H9 (cell line): ENCODE results near the gene CCDC169. TPM values are rescaled to one million over a fixed set of nuclear protein-coding genes. Genes with fewer than 3 reads are reported as not detected.

ENCODE experiments used
- DNase-seq: peaks from one replicate; pipeline ENCODE4 v3.0.0-alpha.2; 2017
- H2AFZ ChIP-seq: one replicate; pipeline ENCODE4 v1.6.1; 2013; ENCODE audit warnings: mild to moderate bottlenecking, low read length, control low read depth, moderate library complexity
- H2AK5ac ChIP-seq: 2 replicates; pipeline ENCODE4 v1.6.1; 2013; ENCODE audit warnings: low read length, control low read depth, mixed read lengths; ENCODE audit not compliant: insufficient read length
- H2BK120ac ChIP-seq: one replicate; pipeline ENCODE4 v1.6.1; 2013; ENCODE audit warnings: low read depth, mild to moderate bottlenecking, low read length, control low read depth, inconsistent platforms; ENCODE audit not compliant: poor library complexity, severe bottlenecking
- H2BK12ac ChIP-seq: 2 replicates; pipeline ENCODE4 v1.6.1; 2013; ENCODE audit warnings: low read length, control low read depth, mixed read lengths, low read depth; ENCODE audit not compliant: insufficient read length
- H2BK15ac ChIP-seq: 2 replicates; pipeline ENCODE4 v1.6.1; 2013; ENCODE audit warnings: low read depth, low read length, control low read depth
- H2BK20ac ChIP-seq: one replicate; pipeline ENCODE4 v1.6.1; 2013; ENCODE audit warnings: low read depth, mild to moderate bottlenecking, low read length, control low read depth, inconsistent platforms; ENCODE audit not compliant: poor library complexity, severe bottlenecking
- H2BK5ac ChIP-seq: 2 replicates; pipeline ENCODE4 v1.6.1; 2013; ENCODE audit warnings: low read length, control low read depth, mixed read lengths; ENCODE audit not compliant: insufficient read length
- H3K14ac ChIP-seq: 2 replicates; pipeline ENCODE4 v1.6.1; 2013; ENCODE audit warnings: low read length, control low read depth; ENCODE audit not compliant: insufficient read depth
- H3K18ac ChIP-seq: 2 replicates; pipeline ENCODE4 v1.6.1; 2013; ENCODE audit warnings: low read depth, mild to moderate bottlenecking, mixed read lengths, low read length, control low read depth; ENCODE audit not compliant: insufficient read length
- H3K23ac ChIP-seq: 2 replicates; pipeline ENCODE4 v1.6.1; 2013; ENCODE audit warnings: low read length, control low read depth, mixed read lengths, low read depth; ENCODE audit not compliant: insufficient read length
- H3K23me2 ChIP-seq: 2 replicates; pipeline ENCODE4 v1.6.1; 2013; ENCODE audit warnings: low read depth, mild to moderate bottlenecking, mixed read lengths, low read length, control low read depth; ENCODE audit not compliant: insufficient read length, poor library complexity, severe bottlenecking
- H3K27ac ChIP-seq: 2 replicates; pipeline ENCODE4 v1.5.1; 2013; ENCODE audit warnings: low read length, control low read depth, mixed read lengths, low read depth; ENCODE audit not compliant: insufficient read length
- H3K27me3 ChIP-seq: 2 replicates; pipeline ENCODE4 v1.6.1; 2013; ENCODE audit warnings: low read length, control low read depth, inconsistent platforms; ENCODE audit not compliant: insufficient read depth
- H3K4ac ChIP-seq: 2 replicates; pipeline ENCODE4 v1.6.1; 2013; ENCODE audit warnings: low read depth, mild to moderate bottlenecking, control low read depth, inconsistent platforms, low read length, moderate library complexity
- H3K4me1 ChIP-seq: 2 replicates; pipeline ENCODE4 v1.6.1; 2013; ENCODE audit warnings: low read length, control low read depth, inconsistent platforms; ENCODE audit not compliant: insufficient read depth
- H3K4me2 ChIP-seq: 2 replicates; pipeline ENCODE4 v1.6.1; 2013; ENCODE audit warnings: low read length, control low read depth, mixed read lengths; ENCODE audit not compliant: insufficient read length, insufficient read depth
- H3K56ac ChIP-seq: 2 replicates; pipeline ENCODE4 v1.6.1; 2013; ENCODE audit warnings: low read depth, mild to moderate bottlenecking, mixed read lengths, low read length, control low read depth; ENCODE audit not compliant: insufficient read length
- H3K79me1 ChIP-seq: 2 replicates; pipeline ENCODE4 v1.6.1; 2013; ENCODE audit warnings: low read depth, mild to moderate bottlenecking, moderate library complexity, low read length, control low read depth, inconsistent platforms; ENCODE audit not compliant: insufficient read depth, poor library complexity, severe bottlenecking
- H3K79me2 ChIP-seq: 2 replicates; pipeline ENCODE4 v1.6.1; 2013; ENCODE audit warnings: low read length, control low read depth, inconsistent platforms; ENCODE audit not compliant: insufficient read depth
- H3K9ac ChIP-seq: 2 replicates; pipeline ENCODE4 v1.6.1; 2013; ENCODE audit warnings: low read length, control low read depth, mixed read lengths; ENCODE audit not compliant: insufficient read length; ENCODE audit errors: extremely low read depth
- H3K9me3 ChIP-seq: one replicate; pipeline ENCODE4 v1.6.1; 2013; ENCODE audit warnings: low read depth, low read length, inconsistent platforms; ENCODE audit not compliant: control insufficient read depth
- H3T11ph ChIP-seq: one replicate; pipeline ENCODE4 v1.6.1; 2013; ENCODE audit warnings: mild to moderate bottlenecking, low read length, control low read depth, inconsistent platforms
- H4K20me1 ChIP-seq: one replicate; pipeline ENCODE4 v1.6.1; 2013; ENCODE audit not compliant: control insufficient read depth, insufficient read length, insufficient read depth
- H4K5ac ChIP-seq: 2 replicates; pipeline ENCODE4 v1.6.1; 2013; ENCODE audit warnings: low read depth, mild to moderate bottlenecking, mixed read lengths, low read length, control low read depth; ENCODE audit not compliant: insufficient read length
- H4K8ac ChIP-seq: replicated peaks from 2 replicates; pipeline ENCODE4 v1.6.1; 2013; ENCODE audit warnings: low read length, control low read depth, mixed read lengths, low read depth; ENCODE audit not compliant: insufficient read length
- H4K91ac ChIP-seq: 2 replicates; pipeline ENCODE4 v1.6.1; 2013; ENCODE audit warnings: low read depth, mild to moderate bottlenecking, moderate library complexity, mixed read lengths, low read length, control low read depth; ENCODE audit not compliant: insufficient read length
- H3K27ac Mint-ChIP-seq, 3 experiments: 2 replicates in 2 of 3; 3 replicates in 1 of 3; pipeline ENCODE4 v1.8.0; 2020 to 2021; ENCODE audit warnings: mixed read lengths in 3 of 3, mild to moderate bottlenecking in 1 of 3, moderate library complexity in 1 of 3
- H3K27me3 Mint-ChIP-seq: 2 replicates; pipeline ENCODE4 v1.8.0; 2021; ENCODE audit warnings: low read depth, mild to moderate bottlenecking, moderate library complexity, mixed read lengths
- H3K36me3 Mint-ChIP-seq, 3 experiments: 2 replicates in 2 of 3; 3 replicates in 1 of 3; pipeline ENCODE4 v1.8.0; 2020 to 2021; ENCODE audit warnings: low read depth in 3 of 3, mixed read lengths in 3 of 3; ENCODE audit not compliant: insufficient read depth in 1 of 3
- H3K4me1 Mint-ChIP-seq, 2 experiments: 2 replicates each; pipeline ENCODE4 v1.8.0; 2020; ENCODE audit warnings: mixed read lengths in 2 of 2
- H3K4me3 Mint-ChIP-seq, 2 experiments: 2 replicates in 1 of 2; 3 replicates in 1 of 2; pipeline ENCODE4 v1.8.0; 2020 to 2021; ENCODE audit warnings: mild to moderate bottlenecking in 2 of 2, mixed read lengths in 2 of 2, moderate library complexity in 1 of 2
- H3K9me3 Mint-ChIP-seq, 2 experiments: 2 replicates in 1 of 2; 3 replicates in 1 of 2; pipeline ENCODE4 v1.8.0; 2020; ENCODE audit warnings: mild to moderate bottlenecking in 2 of 2, mixed read lengths in 2 of 2, moderate library complexity in 1 of 2
- WGBS: extraction: QIAGEN DNeasy Blood & Tissue Kit; methylation state at CpG from one replicate; pipeline ENCODE4 v1.1.7; 2013; ENCODE audit warnings: missing lambda C conversion rate, low lambda C conversion rate, mixed read lengths; ENCODE audit not compliant: insufficient read length; ENCODE audit errors: extremely low coverage; 5-methylcytosine and 5-hydroxymethylcytosine counted together
- total RNA-seq: library from RNA; stranded (reverse); gene quantifications from 2 replicates; pipeline ENCODE4 v1.2.1, GENCODE V29; 2021
- TF ChIP-seq, protein P1 (sequence below): fragments of 200-600 bp; sonication (generic); conservative IDR thresholded peaks from 3 replicates; pipeline ENCODE4 v1.8.0; 2021; ENCODE audit warnings: antibody characterized with exemption, mild to moderate bottlenecking

CCDC169 gene
- total RNA-seq, 1 experiment from 2014 or later, result 19.1 TPM

DNA sequence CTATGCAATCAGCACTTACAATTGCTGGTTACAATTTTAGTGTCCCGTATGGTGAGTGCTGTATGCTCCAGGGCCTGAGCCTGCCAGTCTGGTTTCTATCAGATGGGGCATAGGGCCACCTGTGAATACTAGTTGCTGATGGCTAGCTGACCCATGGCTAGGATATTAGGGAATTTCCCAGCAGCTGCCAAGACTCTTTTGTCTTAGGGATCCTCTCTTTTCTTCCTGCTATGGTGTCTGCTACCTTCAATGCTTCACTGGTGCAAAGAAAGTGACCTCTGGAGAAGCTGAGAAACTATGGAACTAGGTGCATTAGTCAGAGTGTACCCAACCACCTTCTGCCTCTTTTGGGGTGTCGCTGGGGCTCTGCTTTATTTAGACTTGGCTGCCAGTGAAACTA, 11.6 kb downstream of the CCDC169 start:
- WGBS, result no CpG with 5 or more reads among the region's 2 CpGs
- no peaks in the 10 kb centered on the region; the same call in 1 of the 2 replicates for H3K79me2 ChIP-seq
- no peak overlapping the region for H3K23ac ChIP-seq
- no peak for DNase-seq
- H2BK12ac ChIP-seq, result no peak overlapping the region
- H3K4me1 Mint-ChIP-seq, result peaks cover 0 to 8% of the 10 kb centered on the region in 2 experiments; a peak in 1 of 4 replicates
- H4K20me1 ChIP-seq, result no peaks in the 10 kb centered on the region
- H3K23me2 ChIP-seq, result no peaks in the 10 kb centered on the region
- H3K18ac ChIP-seq, result no peak overlapping the region
- H3K4me2 ChIP-seq, result no peak overlapping the region
- no peak overlapping the region for H2BK5ac ChIP-seq
- peaks cover 13% of the 10 kb centered on the region for H3K9me3 ChIP-seq
- no peaks in the 10 kb centered on the region for H3K4me1 ChIP-seq
- no peaks in the 10 kb centered on the region for H3K79me1 ChIP-seq
- H2AK5ac ChIP-seq, result no peak overlapping the region
- no peak overlapping the region for H2BK15ac ChIP-seq
- H2AFZ ChIP-seq, result no peak overlapping the region
- no peak overlapping the region for H4K5ac ChIP-seq
- no peak overlapping the region for H3T11ph ChIP-seq
- H3K56ac ChIP-seq, result no peak overlapping the region
- H3K9ac ChIP-seq, result no peak overlapping the region
- peaks cover 8 to 39% (median 33%) of the 10 kb centered on the region in 3 experiments for H3K36me3 Mint-ChIP-seq
- no peak overlapping the region for H2BK120ac ChIP-seq
- H4K8ac ChIP-seq, result no peak overlapping the region
- H3K14ac ChIP-seq, result no peak overlapping the region
- no peak overlapping the region for H3K4me3 Mint-ChIP-seq
- TF ChIP-seq, protein P1, sequence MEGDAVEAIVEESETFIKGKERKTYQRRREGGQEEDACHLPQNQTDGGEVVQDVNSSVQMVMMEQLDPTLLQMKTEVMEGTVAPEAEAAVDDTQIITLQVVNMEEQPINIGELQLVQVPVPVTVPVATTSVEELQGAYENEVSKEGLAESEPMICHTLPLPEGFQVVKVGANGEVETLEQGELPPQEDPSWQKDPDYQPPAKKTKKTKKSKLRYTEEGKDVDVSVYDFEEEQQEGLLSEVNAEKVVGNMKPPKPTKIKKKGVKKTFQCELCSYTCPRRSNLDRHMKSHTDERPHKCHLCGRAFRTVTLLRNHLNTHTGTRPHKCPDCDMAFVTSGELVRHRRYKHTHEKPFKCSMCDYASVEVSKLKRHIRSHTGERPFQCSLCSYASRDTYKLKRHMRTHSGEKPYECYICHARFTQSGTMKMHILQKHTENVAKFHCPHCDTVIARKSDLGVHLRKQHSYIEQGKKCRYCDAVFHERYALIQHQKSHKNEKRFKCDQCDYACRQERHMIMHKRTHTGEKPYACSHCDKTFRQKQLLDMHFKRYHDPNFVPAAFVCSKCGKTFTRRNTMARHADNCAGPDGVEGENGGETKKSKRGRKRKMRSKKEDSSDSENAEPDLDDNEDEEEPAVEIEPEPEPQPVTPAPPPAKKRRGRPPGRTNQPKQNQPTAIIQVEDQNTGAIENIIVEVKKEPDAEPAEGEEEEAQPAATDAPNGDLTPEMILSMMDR, result no peak
- H3K9me3 Mint-ChIP-seq, result peaks cover 31 to 40% of the 10 kb centered on the region in 2 experiments
- no peak overlapping the region for H2BK20ac ChIP-seq
- no peaks in the 10 kb centered on the region for H3K27me3 Mint-ChIP-seq
- no peak overlapping the region for H3K4ac ChIP-seq
- H3K27ac ChIP-seq, result no peak overlapping the region
- no peaks in the 10 kb centered on the region for H3K27me3 ChIP-seq
- H4K91ac ChIP-seq, result no peak overlapping the region
- no peak overlapping the region for H3K27ac Mint-ChIP-seq
